Mesothelial cell of epicardium (in vitro differentiated cells): ENCODE results near the gene OR51D1. TPM values are rescaled to one million over a fixed set of nuclear protein-coding genes. Genes with fewer than 3 reads are reported as not detected.

Experiments used
- DNase-seq, 2 experiments: peaks; one replicate each; pipeline ENCODE4 v3.0.0; 2021; ENCODE audit warnings: low spot score in 2 of 2; ENCODE audit not compliant: unreplicated experiment in 2 of 2
- H3K27ac Mint-ChIP-seq: 2 replicates; pipeline ENCODE4 v1.8.0; 2021; ENCODE audit warnings: mixed read lengths
- H3K27me3 Mint-ChIP-seq: 2 replicates; pipeline ENCODE4 v1.8.0; 2021; ENCODE audit warnings: low read depth, mixed read lengths
- H3K36me3 Mint-ChIP-seq: 2 replicates; pipeline ENCODE4 v1.8.0; 2021; ENCODE audit warnings: mixed read lengths
- H3K4me1 Mint-ChIP-seq: 2 replicates; pipeline ENCODE4 v1.8.0; 2021; ENCODE audit warnings: mixed read lengths
- H3K4me3 Mint-ChIP-seq: 2 replicates; pipeline ENCODE4 v1.8.0; 2021; ENCODE audit warnings: mild to moderate bottlenecking, moderate library complexity, mixed read lengths
- H3K9me3 Mint-ChIP-seq: 2 replicates; pipeline ENCODE4 v1.8.0; 2021; ENCODE audit warnings: mixed read lengths
- total RNA-seq: library from RNA; stranded (reverse); gene quantifications from 3 replicates; pipeline ENCODE4 v1.2.1, GENCODE V29; 2021
- TF ChIP-seq, protein P1 (sequence below): fragments of 200-600 bp; sonication (generic); IDR thresholded peaks from one replicate; pipeline ENCODE4 v1.5.0; 2021; ENCODE audit warnings: antibody characterized with exemption; ENCODE audit not compliant: unreplicated experiment

The OR51D1 gene
- total RNA-seq, 1 donor from 2014 or later, result not detected

DNA sequence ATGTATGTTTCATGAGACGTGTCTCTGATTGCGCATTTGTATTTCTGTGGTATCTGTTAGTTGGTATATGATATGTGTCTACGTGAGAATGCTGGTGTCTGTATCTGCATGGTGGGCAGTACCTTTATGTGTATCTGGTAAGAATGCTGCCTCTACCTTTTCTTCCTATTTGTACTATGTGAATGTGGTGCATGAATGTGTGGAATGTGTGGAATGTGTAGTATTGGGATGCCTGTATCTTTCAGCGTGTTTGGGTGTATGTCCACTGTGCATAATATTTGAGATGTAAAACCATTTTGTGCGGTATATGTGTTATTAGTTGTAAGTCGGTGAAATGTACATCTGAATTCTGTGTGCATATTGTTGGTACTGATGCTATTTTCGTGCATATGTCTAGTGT, 4.2 kb downstream of the OR51D1 start:
- H3K36me3 Mint-ChIP-seq, result no peaks in the 10 kb centered on the region
- H3K4me1 Mint-ChIP-seq, result peaks cover 18% of the 10 kb centered on the region
- no peaks in the 10 kb centered on the region for H3K27me3 Mint-ChIP-seq
- TF ChIP-seq, protein P1, sequence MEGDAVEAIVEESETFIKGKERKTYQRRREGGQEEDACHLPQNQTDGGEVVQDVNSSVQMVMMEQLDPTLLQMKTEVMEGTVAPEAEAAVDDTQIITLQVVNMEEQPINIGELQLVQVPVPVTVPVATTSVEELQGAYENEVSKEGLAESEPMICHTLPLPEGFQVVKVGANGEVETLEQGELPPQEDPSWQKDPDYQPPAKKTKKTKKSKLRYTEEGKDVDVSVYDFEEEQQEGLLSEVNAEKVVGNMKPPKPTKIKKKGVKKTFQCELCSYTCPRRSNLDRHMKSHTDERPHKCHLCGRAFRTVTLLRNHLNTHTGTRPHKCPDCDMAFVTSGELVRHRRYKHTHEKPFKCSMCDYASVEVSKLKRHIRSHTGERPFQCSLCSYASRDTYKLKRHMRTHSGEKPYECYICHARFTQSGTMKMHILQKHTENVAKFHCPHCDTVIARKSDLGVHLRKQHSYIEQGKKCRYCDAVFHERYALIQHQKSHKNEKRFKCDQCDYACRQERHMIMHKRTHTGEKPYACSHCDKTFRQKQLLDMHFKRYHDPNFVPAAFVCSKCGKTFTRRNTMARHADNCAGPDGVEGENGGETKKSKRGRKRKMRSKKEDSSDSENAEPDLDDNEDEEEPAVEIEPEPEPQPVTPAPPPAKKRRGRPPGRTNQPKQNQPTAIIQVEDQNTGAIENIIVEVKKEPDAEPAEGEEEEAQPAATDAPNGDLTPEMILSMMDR, result no peak
- no peak overlapping the region for H3K4me3 Mint-ChIP-seq
- peak overlapping the region; percentile 27 for H3K27ac Mint-ChIP-seq
- H3K9me3 Mint-ChIP-seq, result peaks cover 5% of the 10 kb centered on the region
- DNase-seq, result no peak

DNA sequence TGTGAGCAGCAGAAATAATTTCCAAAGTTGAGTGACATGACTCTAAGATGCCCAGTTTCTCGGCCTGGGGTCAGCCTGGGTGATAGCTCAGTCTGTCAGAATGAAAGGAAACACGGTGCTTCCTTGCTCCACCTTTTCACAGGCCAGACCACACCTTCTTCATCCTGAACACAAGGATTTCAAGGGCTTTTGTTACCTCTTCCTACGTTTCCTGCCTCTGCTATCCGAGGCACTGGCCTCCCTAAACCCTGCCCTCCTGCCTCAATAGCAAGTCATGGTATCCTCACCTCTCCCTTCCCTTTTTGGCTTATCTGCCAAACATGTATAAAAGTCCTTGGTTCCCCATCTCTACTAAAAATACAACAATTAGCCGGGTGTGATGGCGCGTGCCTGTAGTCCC, 4.8 kb downstream of the OR51D1 start:
- H3K36me3 Mint-ChIP-seq, result no peaks in the 10 kb centered on the region
- peaks cover 18% of the 10 kb centered on the region for H3K4me1 Mint-ChIP-seq
- H3K27ac Mint-ChIP-seq, result peak overlapping the region; percentile 27
- H3K4me3 Mint-ChIP-seq, result no peak overlapping the region
- no peak for DNase-seq
- peaks cover 5% of the 10 kb centered on the region for H3K9me3 Mint-ChIP-seq
- no peaks in the 10 kb centered on the region for H3K27me3 Mint-ChIP-seq
- TF ChIP-seq, protein P1, result no peak

DNA sequence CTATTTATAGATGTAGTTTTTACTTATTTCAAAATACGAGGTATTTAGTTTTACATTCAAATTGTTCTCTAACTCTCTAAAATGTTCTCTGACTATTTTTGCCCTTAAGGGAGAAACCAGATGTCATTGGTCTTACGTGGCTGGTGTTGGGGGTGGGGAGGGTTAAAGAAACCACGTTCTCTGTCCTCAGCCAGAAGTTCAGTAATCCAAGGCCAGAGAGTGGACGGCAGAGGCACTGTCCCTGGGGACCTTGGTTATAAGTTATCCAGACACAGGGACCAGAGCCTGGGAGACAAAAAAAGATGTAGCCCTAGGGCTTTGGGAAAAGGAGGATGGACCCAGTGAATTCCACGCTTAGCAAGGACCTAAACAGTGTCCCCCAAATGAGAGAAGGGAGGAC, 5.8 kb downstream of the OR51D1 start:
- Mint-ChIP-seq H3K27ac (no peak overlapping the region), H3K4me3 (no peak overlapping the region), H3K9me3 (peaks cover 5% of the 10 kb centered on the region), H3K36me3 (no peaks in the 10 kb centered on the region), H3K4me1 (peaks cover 18% of the 10 kb centered on the region), H3K27me3 (no peaks in the 10 kb centered on the region)
- TF ChIP-seq, protein P1, result no peak
- DNase-seq, result no peak

DNA sequence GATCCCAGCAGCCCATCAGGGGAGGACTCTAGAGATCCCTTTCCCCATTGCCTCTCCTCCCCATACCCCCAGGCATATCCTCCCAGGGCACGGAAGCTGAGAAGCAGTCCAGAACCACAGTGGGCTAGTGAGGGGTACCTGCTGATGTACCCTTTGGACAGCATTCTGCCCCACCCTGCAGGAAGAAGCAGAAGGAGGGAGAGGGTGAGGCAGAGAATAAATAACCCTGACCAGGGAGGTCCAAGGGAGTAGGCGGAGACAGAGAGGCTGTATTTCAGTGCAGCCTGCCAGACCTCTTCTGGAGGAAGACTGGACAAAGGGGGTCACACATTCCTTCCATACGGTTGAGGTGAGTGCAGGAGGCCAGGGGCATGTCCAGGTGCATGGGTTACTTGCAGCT, 6.4 kb downstream of the OR51D1 start, which contains the start of gene OR51E1:
OR51E1 (plus strand) TSS at position 301 of the 400 bp plus-strand sequence. CDS start 8,545 bp downstream, outside the sequence.
- H3K4me3 Mint-ChIP-seq, result no peak within 1 kb of the TSS
- peaks cover 18% of the 10 kb centered on the region for H3K4me1 Mint-ChIP-seq

DNA sequence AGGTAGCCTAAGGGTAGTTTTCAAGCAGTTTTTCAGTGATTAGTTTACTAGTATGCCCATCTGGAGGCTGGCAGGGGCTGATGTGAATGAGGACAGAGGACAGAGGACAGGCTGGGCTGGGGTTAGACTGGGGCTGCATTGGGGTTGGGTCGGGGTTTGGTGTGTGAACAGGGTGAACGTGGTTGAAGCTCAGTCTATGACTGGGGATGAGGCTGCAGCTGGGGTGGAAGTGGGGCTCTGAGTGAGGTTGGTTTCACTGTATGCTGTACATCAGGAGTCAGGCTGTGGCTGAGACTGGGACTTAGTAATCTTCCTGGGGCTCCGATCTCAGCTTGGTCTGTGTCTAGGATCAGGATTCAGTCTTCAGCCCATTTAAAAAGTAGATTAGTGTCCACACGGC, 7.0 kb downstream of the OR51D1 start:
- no peak overlapping the region for H3K4me3 Mint-ChIP-seq
- H3K9me3 Mint-ChIP-seq, result peaks cover 5% of the 10 kb centered on the region

More for the DNA sequence above, 6.4 kb downstream of the OR51D1 start, which contains the start of gene OR51E1:
- DNase-seq, result no peak
- Mint-ChIP-seq H3K27me3 (no peaks in the 10 kb centered on the region), H3K27ac (no peak within 1 kb of the TSS), H3K36me3 (no peaks in the 10 kb centered on the region), H3K9me3 (peaks cover 5% of the 10 kb centered on the region)
- TF ChIP-seq, protein P1, result no peak

More for the DNA sequence above, 7.0 kb downstream of the OR51D1 start:
- Mint-ChIP-seq H3K27ac (no peak overlapping the region), H3K27me3 (peaks cover under 1% of the 10 kb centered on the region), H3K36me3 (no peaks in the 10 kb centered on the region), H3K4me1 (peaks cover 18% of the 10 kb centered on the region)
- no peak for DNase-seq
- TF ChIP-seq, protein P1, result no peak
